Fibroblast of lung (primary cell): Measurements from ENCODE around the gene ALOXE3.

Source experiments
- CTCF ChIP-seq, 2 donors: IDR thresholded peaks in 1 of 2; conservative IDR thresholded peaks in 1 of 2; 1 replicate in 1 of 2; 2 replicates in 1 of 2; pipeline ENCODE4 v1.5.1; 2011 to 2012; ENCODE audit warnings: low read length in 2 of 2, control low read depth in 1 of 2, inconsistent platforms in 1 of 2, low read depth in 1 of 2, mild to moderate bottlenecking in 1 of 2
- EZH2 ChIP-seq: IDR thresholded peaks from 2 replicates; pipeline ENCODE4 v1.5.1; 2012; ENCODE audit warnings: low read length, control low read depth, mild to moderate bottlenecking; ENCODE audit errors: missing control alignments

GRCh38 chr17:8117980-8118768 lies at the start of gene ALOXE3:
- TF ChIP-seq CTCF (conservative IDR thresholded peaks at IDR 0.05 in 1 of 2, IDR thresholded peaks at IDR 0.05 in 1 of 2; ENCODE audit: low read depth in 1 of 2, low read length in 2 of 2) (no peak), EZH2 (no peak)
